H1 (cell line): ENCODE data around the gene CALM1. TPM values are rescaled to one million over a fixed set of nuclear protein-coding genes. Genes with fewer than 3 reads are reported as not detected.

Experiments
- CTCF ChIA-PET: fragments of 300-600 bp; sonication (Branson Sonifier 250); formaldehyde crosslinking; loops from one replicate; lab custom pipeline; 2021; ENCODE audit not compliant: partially characterized antibody; lab: Charles Lee
- POLR2A ChIA-PET: fragments of 300-600 bp; sonication (Branson Sonifier 250); formaldehyde crosslinking; loops from one replicate; lab custom pipeline; 2021; ENCODE audit warnings: inconsistent platforms; ENCODE audit not compliant: partially characterized antibody; lab: Charles Lee
- DNase-seq, 2 experiments: peaks; one replicate each; pipeline versions ENCODE4 v3.0.0 to v3.0.0-alpha.2; 2010 to 2022; ENCODE audit warnings: low spot score in 2 of 2, low read depth in 1 of 2, mixed read lengths in 1 of 2
- FAIRE-seq: peaks from 2 replicates; lab custom pipeline; 2011; peaks lifted over from hg19 to GRCh38; lab: Jason Lieb, UNC
- H2AFZ ChIP-seq: 2 replicates; pipeline ENCODE4 v1.8.1; 2012; ENCODE audit warnings: low read length, inconsistent platforms
- H2AK5ac ChIP-seq: 2 replicates; pipeline ENCODE4 v1.6.1; 2013; ENCODE audit warnings: low read depth, low read length
- H2BK120ac ChIP-seq: replicated peaks from 2 replicates; pipeline ENCODE3; 2013; ENCODE audit warnings: low read depth, low read length, inconsistent platforms
- H2BK12ac ChIP-seq: 2 replicates; pipeline ENCODE4 v1.6.1; 2013; ENCODE audit warnings: low read depth, low read length
- H2BK15ac ChIP-seq: 2 replicates; pipeline ENCODE4 v1.6.1; 2013; ENCODE audit warnings: low read length
- H2BK20ac ChIP-seq: 2 replicates; pipeline ENCODE4 v1.6.1; 2013; ENCODE audit warnings: low read length
- H2BK5ac ChIP-seq: 2 replicates; pipeline ENCODE4 v1.6.1; 2013; ENCODE audit warnings: low read depth, low read length
- H3K14ac ChIP-seq: 2 replicates; pipeline ENCODE4 v1.6.1; 2013; ENCODE audit warnings: inconsistent platforms; ENCODE audit not compliant: insufficient read length
- H3K18ac ChIP-seq: 2 replicates; pipeline ENCODE4 v1.6.1; 2013; ENCODE audit warnings: low read length; ENCODE audit errors: extremely low read depth
- H3K23ac ChIP-seq: 2 replicates; pipeline ENCODE4 v1.6.1; 2013; ENCODE audit warnings: inconsistent platforms; ENCODE audit not compliant: insufficient read length
- H3K23me2 ChIP-seq: 2 replicates; pipeline ENCODE4 v1.6.1; 2013; ENCODE audit warnings: low read depth, low read length
- H3K27ac ChIP-seq: 2 replicates; pipeline ENCODE4 v1.6.1; 2011; ENCODE audit warnings: low read depth, low read length, inconsistent platforms
- H3K27me3 ChIP-seq, 4 experiments: replicated peaks in 1 of 4; 1 replicate in 1 of 4; 2 replicates in 3 of 4; pipeline versions ENCODE4 v1.6.1 to v1.8.1; 2011 to 2013; ENCODE audit warnings: low read length in 3 of 4, mild to moderate bottlenecking in 3 of 4, inconsistent platforms in 2 of 4, mixed read lengths in 2 of 4, moderate library complexity in 1 of 4; ENCODE audit not compliant: control insufficient read depth in 3 of 4, insufficient read depth in 3 of 4; ENCODE audit errors: extremely low read depth in 1 of 4
- H3K36me3 ChIP-seq, 4 experiments: 2 replicates each; pipeline versions ENCODE4 v1.6.1 to v1.8.1; 2011 to 2013; ENCODE audit warnings: mild to moderate bottlenecking in 4 of 4, low read length in 3 of 4, moderate library complexity in 2 of 4, control low read depth in 1 of 4, inconsistent platforms in 1 of 4; ENCODE audit not compliant: insufficient read depth in 4 of 4, control insufficient read depth in 2 of 4
- H3K4ac ChIP-seq: replicated peaks from 2 replicates; pipeline ENCODE3; 2013; ENCODE audit warnings: low read length, low read depth, mixed read lengths, inconsistent platforms; ENCODE audit not compliant: insufficient read length
- H3K4me1 ChIP-seq, 4 experiments: replicated peaks in 1 of 4; 1 replicate in 1 of 4; 2 replicates in 3 of 4; pipeline versions ENCODE4 v1.6.1 to v1.8.1; 2011 to 2013; ENCODE audit warnings: low read length in 3 of 4, inconsistent platforms in 2 of 4, mixed read lengths in 1 of 4; ENCODE audit not compliant: insufficient read depth in 4 of 4, control insufficient read depth in 3 of 4
- H3K4me2 ChIP-seq, 2 experiments: 2 replicates each; pipeline versions ENCODE4 v1.6.1 to v1.8.1; 2011 to 2013; ENCODE audit warnings: low read depth in 2 of 2, low read length in 2 of 2, control low read depth in 1 of 2, inconsistent platforms in 1 of 2, mild to moderate bottlenecking in 1 of 2; ENCODE audit not compliant: insufficient read depth in 1 of 2
- H3K4me3 ChIP-seq, 4 experiments: fragments of 200-600, 300-600 bp in 1 of 4; sonication (generic), shearing (Covaris generic), sonication (Bioruptor Twin) in 1 of 4; 2 replicates each; pipeline versions ENCODE4 v1.5.1 to v1.8.1; 2011 to 2016; ENCODE audit warnings: low read length in 4 of 4, low read depth in 3 of 4, control low read depth in 2 of 4, inconsistent platforms in 2 of 4, mild to moderate bottlenecking in 2 of 4, mixed read lengths in 1 of 4, moderate library complexity in 1 of 4; ENCODE audit not compliant: insufficient read depth in 2 of 4; ENCODE audit errors: extremely low read depth in 1 of 4
- H3K56ac ChIP-seq: replicated peaks from 2 replicates; pipeline ENCODE3; 2013; ENCODE audit warnings: low read depth, mild to moderate bottlenecking, mixed read lengths, low read length, inconsistent platforms; ENCODE audit not compliant: insufficient read length
- H3K79me1 ChIP-seq: 2 replicates; pipeline ENCODE4 v1.6.1; 2013; ENCODE audit warnings: low read depth, low read length, control low read depth
- H3K79me2 ChIP-seq, 2 experiments: 2 replicates each; pipeline versions ENCODE4 v1.6.1 to v1.8.1; 2012 to 2013; ENCODE audit warnings: low read length in 2 of 2, mild to moderate bottlenecking in 2 of 2, inconsistent platforms in 1 of 2; ENCODE audit not compliant: insufficient read depth in 2 of 2, control insufficient read depth in 1 of 2
- H3K9ac ChIP-seq, 4 experiments: replicated peaks in 1 of 4; 1 replicate in 1 of 4; 2 replicates in 3 of 4; pipeline versions ENCODE4 v1.6.1 to v1.8.1; 2011 to 2013; ENCODE audit warnings: low read depth in 3 of 4, low read length in 3 of 4, control low read depth in 2 of 4, mild to moderate bottlenecking in 2 of 4, moderate library complexity in 2 of 4, inconsistent platforms in 1 of 4; ENCODE audit errors: extremely low read depth in 1 of 4
- H3K9me3 ChIP-seq, 2 experiments: 2 replicates each; pipeline versions ENCODE4 v1.6.1 to v1.8.1; 2012 to 2013; ENCODE audit warnings: mild to moderate bottlenecking in 2 of 2, moderate library complexity in 2 of 2, control low read depth in 1 of 2, inconsistent platforms in 1 of 2, low read depth in 1 of 2, low read length in 1 of 2, mixed read lengths in 1 of 2; ENCODE audit not compliant: insufficient read depth in 2 of 2
- H4K20me1 ChIP-seq, 2 experiments: replicated peaks in 1 of 2; 2 replicates each; pipeline versions ENCODE3 to v1.8.1; 2011 to 2013; ENCODE audit warnings: inconsistent platforms in 2 of 2, low read length in 2 of 2, mild to moderate bottlenecking in 1 of 2; ENCODE audit not compliant: insufficient read depth in 2 of 2, control insufficient read depth in 1 of 2
- H4K5ac ChIP-seq: 2 replicates; pipeline ENCODE4 v1.6.1; 2013; ENCODE audit warnings: low read length, low read depth, mixed read lengths, inconsistent platforms; ENCODE audit not compliant: insufficient read length
- H4K8ac ChIP-seq: 2 replicates; pipeline ENCODE4 v1.8.0; 2013; ENCODE audit warnings: mild to moderate bottlenecking, moderate library complexity, low read length, inconsistent platforms; ENCODE audit not compliant: insufficient read depth; ENCODE audit errors: extremely low read depth
- H4K91ac ChIP-seq: replicated peaks from 2 replicates; pipeline ENCODE3; 2013; ENCODE audit warnings: low read length, mixed read lengths, inconsistent platforms; ENCODE audit not compliant: insufficient read length
- JUN ChIP-seq: IDR thresholded peaks from 2 replicates; pipeline ENCODE4 v1.6.1; 2011; ENCODE audit warnings: low read depth, mild to moderate bottlenecking, improper control_type of control experiment, low read length
- MAFK ChIP-seq: IDR thresholded peaks from 2 replicates; pipeline ENCODE4 v1.6.1; 2012; ENCODE audit warnings: low read depth, mild to moderate bottlenecking, improper control_type of control experiment, low read length
- RAD21 ChIP-seq, 2 experiments: IDR thresholded peaks in 1 of 2; conservative IDR thresholded peaks in 1 of 2; 2 replicates each; pipeline ENCODE4 v1.6.1; 2011; ENCODE audit warnings: low read depth in 2 of 2, low read length in 2 of 2, improper control_type of control experiment in 1 of 2, inconsistent platforms in 1 of 2, mild to moderate bottlenecking in 1 of 2, moderate library complexity in 1 of 2
- TBP ChIP-seq: IDR thresholded peaks from 2 replicates; pipeline ENCODE4 v1.6.1; 2011; ENCODE audit warnings: low read depth, low read length, improper control_type of control experiment
- WGBS, 2 experiments: shearing (Covaris generic) in 1 of 2; methylation state at CpG; one replicate each; pipeline versions ENCODE4 v1.1.6 to v1.1.7; 2013 to 2015; ENCODE audit warnings: low lambda C conversion rate in 2 of 2, mixed read lengths in 2 of 2, inconsistent platforms in 1 of 2, low coverage in 1 of 2, missing lambda C conversion rate in 1 of 2; ENCODE audit not compliant: insufficient replicate concordance in 2 of 2, insufficient coverage in 1 of 2, insufficient read length in 1 of 2; ENCODE audit errors: extremely low coverage in 1 of 2, missing lambda C conversion rate in 1 of 2; 5-methylcytosine and 5-hydroxymethylcytosine counted together
- polyA plus RNA-seq, 7 experiments: library from polyadenylated mRNA; depleted of rRNA in 3 of 7; stranded (reverse) in 5 of 7; unstranded in 2 of 7; fragments of >200 nt in 5 of 7; fragments of 200-250 nt in 2 of 7; gene quantifications; 1 replicate in 5 of 7; 2 replicates in 1 of 7; 4 replicates in 1 of 7; pipeline versions ENCODE4 v1.2.1 to v1.2.3, GENCODE V29; 2011 to 2013; ENCODE audit warnings: missing spikeins in 2 of 7, mixed read lengths in 2 of 7
- total RNA-seq: library from RNA; stranded (reverse); fragmentation: NEBNext Ultra II Directional; extraction: Animal tissue kit (Norgen Biotek cat#: 25700); gene quantifications from 2 replicates; pipeline ENCODE4 v1.2.1, GENCODE V29; 2021
- TF ChIP-seq, protein P1 (sequence below): IDR thresholded peaks from 2 replicates; pipeline ENCODE4 v1.6.1; 2012; ENCODE audit warnings: low read length, inconsistent platforms

CALM1 gene
- total and polyA plus RNA-seq, 2 of the 8 experiments (the other 6 are each of a cell fraction or from before 2014, with no cell fraction given) = 285 to 422 TPM

- no peak overlapping the region for H3K4me2 ChIP-seq
- H3K23me2 ChIP-seq = peaks cover 11% of the 10 kb centered on the region; the same call in 1 of the 2 replicates
- H4K91ac ChIP-seq = no peak overlapping the region
- no peak overlapping the region for H2BK12ac ChIP-seq
- H3K9ac ChIP-seq = no peak overlapping the region
- H3K18ac ChIP-seq = no peak overlapping the region
- WGBS, 2 experiments = 100% methylated on average over 2 of the region's 2 CpGs; no CpG with 5 or more reads in 1 of the 2 experiments
- CTCF ChIA-PET = interaction anchor here (0.8 to 1.9 kb wide), 5 partner anchors 10 to 167 kb away, joined by 3 to 7 read pairs (median 4); no protein-coding TSS in a partner anchor
- no peak overlapping the region for H2BK5ac ChIP-seq
- H2AK5ac ChIP-seq = no peak overlapping the region
- H3K14ac ChIP-seq = no peak overlapping the region
- H3K36me3 ChIP-seq = no peaks in the 10 kb centered on the region
- no peak overlapping the region for H4K5ac ChIP-seq
- no peak overlapping the region for H3K56ac ChIP-seq
- no peak overlapping the region for H2BK120ac ChIP-seq
- no peak overlapping the region for H3K27ac ChIP-seq
- FAIRE-seq = no peak
- no peak overlapping the region for H2BK20ac ChIP-seq
- no peak overlapping the region for H4K8ac ChIP-seq
- H2AFZ ChIP-seq = no peak overlapping the region
- peaks cover 0 to 13% (median 3%) of the 10 kb centered on the region in 4 experiments; a peak in 5 of 7 replicates for H3K4me1 ChIP-seq
- H4K20me1 ChIP-seq = no peaks in the 10 kb centered on the region
- no peak overlapping the region for H3K4me3 ChIP-seq
- no peaks in the 10 kb centered on the region for H3K79me1 ChIP-seq
- H3K79me2 ChIP-seq = no peaks in the 10 kb centered on the region
- no peak for DNase-seq
- H3K23ac ChIP-seq = no peak overlapping the region
- H3K27me3 ChIP-seq = no peaks in the 10 kb centered on the region
- H3K9me3 ChIP-seq = no peaks in the 10 kb centered on the region
- no peak overlapping the region for H2BK15ac ChIP-seq
- TF ChIP-seq RAD21 (IDR thresholded peaks at IDR 0.05 in 1 of 2, conservative IDR thresholded peaks at IDR 0.05 in 1 of 2; ENCODE audit: low read depth in 2 of 2, low read length in 2 of 2) = no peak
- no peak for TF ChIP-seq MAFK
- TF ChIP-seq, protein P1, sequence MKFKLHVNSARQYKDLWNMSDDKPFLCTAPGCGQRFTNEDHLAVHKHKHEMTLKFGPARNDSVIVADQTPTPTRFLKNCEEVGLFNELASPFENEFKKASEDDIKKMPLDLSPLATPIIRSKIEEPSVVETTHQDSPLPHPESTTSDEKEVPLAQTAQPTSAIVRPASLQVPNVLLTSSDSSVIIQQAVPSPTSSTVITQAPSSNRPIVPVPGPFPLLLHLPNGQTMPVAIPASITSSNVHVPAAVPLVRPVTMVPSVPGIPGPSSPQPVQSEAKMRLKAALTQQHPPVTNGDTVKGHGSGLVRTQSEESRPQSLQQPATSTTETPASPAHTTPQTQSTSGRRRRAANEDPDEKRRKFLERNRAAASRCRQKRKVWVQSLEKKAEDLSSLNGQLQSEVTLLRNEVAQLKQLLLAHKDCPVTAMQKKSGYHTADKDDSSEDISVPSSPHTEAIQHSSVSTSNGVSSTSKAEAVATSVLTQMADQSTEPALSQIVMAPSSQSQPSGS = no peak
- no peak for TF ChIP-seq TBP
- TF ChIP-seq JUN = no peak
- POLR2A ChIA-PET = interaction anchor here (1.4 kb wide), 1 partner anchor 18 kb away, joined by 6 read pairs; the partner anchor contains the start of gene CALM1
- H3K4ac ChIP-seq = no peak overlapping the region
These were observed 17.7 kb upstream of the CALM1 start for GRCh38 chr14:90379106-90379505.
